ENCODE measurements around the gene CRACR2A. TPM values are rescaled to one million over a fixed set of nuclear protein-coding genes. Genes with fewer than 3 reads are reported as not detected.

CRACR2A gene
- total RNA-seq, 4 donors from 2014 or later, result 34.5 to 165 (median 85.8) TPM

DNA sequence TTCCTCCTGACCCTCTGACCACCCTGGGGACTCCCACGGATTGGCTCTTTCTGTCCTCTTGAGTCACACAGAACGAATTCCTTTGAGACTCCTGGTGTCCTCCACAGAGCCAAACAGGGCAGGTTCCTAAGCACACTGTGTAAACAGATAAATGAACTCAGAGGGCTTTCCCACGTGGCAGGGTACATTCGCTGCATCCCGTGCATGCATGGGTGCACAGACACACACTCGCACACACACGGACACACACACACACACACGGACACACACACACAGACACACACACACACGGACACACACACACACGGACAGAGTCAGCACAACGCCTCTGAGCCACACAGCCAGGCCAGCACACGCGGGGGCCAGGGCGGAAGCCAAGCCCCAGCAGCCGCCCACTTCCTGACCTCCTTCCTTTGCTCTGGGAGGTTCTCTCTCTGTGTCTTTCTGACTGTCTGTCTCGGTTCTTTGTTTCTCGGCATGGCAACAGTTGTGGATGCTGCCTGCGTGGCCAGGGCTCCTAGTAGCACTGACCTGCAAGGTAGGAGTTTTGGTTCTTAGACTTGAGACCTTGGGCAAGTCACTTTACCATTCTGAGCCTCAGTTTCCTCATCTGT, 706 bp downstream of the CRACR2A start:
- intact Hi-C loops (cut with DNase I; ENCODE audit: low total_unique reads) (no loop called here), in situ Hi-C loops (cut with MboI; ENCODE audit: low pct_ligation_motif_present in 1 of 4, low pct_unique_long_range_greater_than_20kb in 1 of 4, low sequenced_read_pairs in 3 of 4) (no loop called here)
- Histone ChIP-seq H3K4me1 (peaks cover 0 to 41% (median 29%) of the 10 kb centered on the region in 4 donors), H3K27me3 (no peaks in the 10 kb centered on the region), H3K9me3 (no peaks in the 10 kb centered on the region), H3K36me3 (no peaks in the 10 kb centered on the region), H3K27ac (peak overlapping the region; percentile 78 to 91 (median 82)), H3K4me3 (peak overlapping the region; percentile 21 to 53 (median 44))
- TF ChIP-seq EP300 (IDR thresholded peaks at IDR 0.05; ENCODE audit: low read depth) (no peak), POLR2AphosphoS5 (IDR thresholded peaks at IDR 0.05) (no peak), POLR2A (IDR thresholded peaks at IDR 0.05) (no peak)
- TF ChIP-seq, protein P1, sequence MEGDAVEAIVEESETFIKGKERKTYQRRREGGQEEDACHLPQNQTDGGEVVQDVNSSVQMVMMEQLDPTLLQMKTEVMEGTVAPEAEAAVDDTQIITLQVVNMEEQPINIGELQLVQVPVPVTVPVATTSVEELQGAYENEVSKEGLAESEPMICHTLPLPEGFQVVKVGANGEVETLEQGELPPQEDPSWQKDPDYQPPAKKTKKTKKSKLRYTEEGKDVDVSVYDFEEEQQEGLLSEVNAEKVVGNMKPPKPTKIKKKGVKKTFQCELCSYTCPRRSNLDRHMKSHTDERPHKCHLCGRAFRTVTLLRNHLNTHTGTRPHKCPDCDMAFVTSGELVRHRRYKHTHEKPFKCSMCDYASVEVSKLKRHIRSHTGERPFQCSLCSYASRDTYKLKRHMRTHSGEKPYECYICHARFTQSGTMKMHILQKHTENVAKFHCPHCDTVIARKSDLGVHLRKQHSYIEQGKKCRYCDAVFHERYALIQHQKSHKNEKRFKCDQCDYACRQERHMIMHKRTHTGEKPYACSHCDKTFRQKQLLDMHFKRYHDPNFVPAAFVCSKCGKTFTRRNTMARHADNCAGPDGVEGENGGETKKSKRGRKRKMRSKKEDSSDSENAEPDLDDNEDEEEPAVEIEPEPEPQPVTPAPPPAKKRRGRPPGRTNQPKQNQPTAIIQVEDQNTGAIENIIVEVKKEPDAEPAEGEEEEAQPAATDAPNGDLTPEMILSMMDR (IDR thresholded peaks at IDR 0.05), result no peak
- peak; percentile 63 for DNase-seq
- WGBS, 2 donors (ENCODE audit: low coverage in 1 of 2), result 19% methylated on average over 18 of the region's 18 CpGs; no CpG with 5 or more reads in 1 of the 2 donors

GRCh38 chr12:3751151-3752095, 1.5 kb downstream of the CRACR2A start:
- DNase-seq, result no peak
- Histone ChIP-seq H3K4me3 (peak overlapping the region in 2 of 4 donors; percentile 50 to 53), H3K4me1 (peaks cover 0 to 34% (median 27%) of the 10 kb centered on the region in 4 donors), H3K9me3 (no peaks in the 10 kb centered on the region), H3K27ac (peak overlapping the region; percentile 78 to 91 (median 82)), H3K36me3 (no peaks in the 10 kb centered on the region), H3K27me3 (no peaks in the 10 kb centered on the region)
- TF ChIP-seq POLR2AphosphoS5 (IDR thresholded peaks at IDR 0.05) (no peak), POLR2A (IDR thresholded peaks at IDR 0.05) (no peak), EP300 (IDR thresholded peaks at IDR 0.05; ENCODE audit: low read depth) (no peak)
- TF ChIP-seq, protein P1 (IDR thresholded peaks at IDR 0.05), result no peak
- in situ Hi-C loops (cut with MboI; ENCODE audit: low pct_ligation_motif_present in 1 of 4, low pct_unique_long_range_greater_than_20kb in 1 of 4, low sequenced_read_pairs in 3 of 4) (no loop called here), intact Hi-C loops (cut with DNase I; ENCODE audit: low total_unique reads) (no loop called here)
- WGBS, 2 donors (ENCODE audit: low coverage in 1 of 2), result 77 to 85% methylated on average over 12 to 15 of the region's 15 CpGs

GRCh38 chr12:3750616-3751015, 2.3 kb downstream of the CRACR2A start:
- no peaks in the 10 kb centered on the region for H3K27me3 ChIP-seq
- H3K4me3 ChIP-seq, result no peak overlapping the region
- TF ChIP-seq EP300 (IDR thresholded peaks at IDR 0.05; ENCODE audit: low read depth), result no peak
- TF ChIP-seq POLR2AphosphoS5 (IDR thresholded peaks at IDR 0.05), result no peak
- TF ChIP-seq POLR2A (IDR thresholded peaks at IDR 0.05), result no peak
- TF ChIP-seq, protein P1 (IDR thresholded peaks at IDR 0.05), result no peak
- intact Hi-C loops (cut with DNase I; ENCODE audit: low total_unique reads), result no loop called here
- peaks cover 0 to 34% (median 27%) of the 10 kb centered on the region in 4 donors for H3K4me1 ChIP-seq
- H3K27ac ChIP-seq, result no peak overlapping the region
- in situ Hi-C loops (cut with MboI; ENCODE audit: low pct_ligation_motif_present in 1 of 4, low pct_unique_long_range_greater_than_20kb in 1 of 4, low sequenced_read_pairs in 3 of 4), result no loop called here
- DNase-seq, result no peak
- WGBS, 2 donors (ENCODE audit: low coverage in 1 of 2), result 92 to 97% methylated on average over 2 to 3 of the region's 4 CpGs
- no peaks in the 10 kb centered on the region for H3K9me3 ChIP-seq
- no peaks in the 10 kb centered on the region for H3K36me3 ChIP-seq

GRCh38 chr12:3748620-3749019, 4.3 kb downstream of the CRACR2A start:
- peaks cover 0 to 30% (median 24%) of the 10 kb centered on the region in 4 donors for H3K4me1 ChIP-seq
- peak overlapping the region in 3 of 4 donors; percentile 34 to 74 (median 35) for H3K27ac ChIP-seq

More at GRCh38 chr12:3748620-3749019, 4.3 kb downstream of the CRACR2A start:
- no peak for DNase-seq
- intact Hi-C loops (cut with DNase I; ENCODE audit: low total_unique reads) (no loop called here), in situ Hi-C loops (cut with MboI; ENCODE audit: low pct_ligation_motif_present in 1 of 4, low pct_unique_long_range_greater_than_20kb in 1 of 4, low sequenced_read_pairs in 3 of 4) (no loop called here)
- WGBS, 2 donors (ENCODE audit: low coverage in 1 of 2), result 56% methylated on average over 4 of the region's 4 CpGs; no CpG with 5 or more reads in 1 of the 2 donors
- Histone ChIP-seq H3K27me3 (no peaks in the 10 kb centered on the region), H3K9me3 (no peaks in the 10 kb centered on the region), H3K4me3 (no peak overlapping the region), H3K36me3 (no peaks in the 10 kb centered on the region)
- TF ChIP-seq, protein P1 (IDR thresholded peaks at IDR 0.05), result no peak
- no peak for TF ChIP-seq POLR2A (IDR thresholded peaks at IDR 0.05)
- no peak for TF ChIP-seq EP300 (IDR thresholded peaks at IDR 0.05; ENCODE audit: low read depth)
- no peak for TF ChIP-seq POLR2AphosphoS5 (IDR thresholded peaks at IDR 0.05)

Data from transverse colon (tissue), 4 donors.